Pancreas (tissue), 10 donors: Measurements from ENCODE around the gene TMOD1. TPM values are rescaled to one million over a fixed set of nuclear protein-coding genes. Genes with fewer than 3 reads are reported as not detected.

ENCODE experiments used
- ATAC-seq, 4 donors: fragments of 200-7000 bp; cut with Tn5 transposase; one replicate each; pipeline versions ENCODE4 v1.8.0 to v1.9.1; 2020; ENCODE audit warnings: mild to moderate bottlenecking in 4 of 4, moderate library complexity in 4 of 4
- DNase-seq, 6 donors: peaks; one replicate each; pipeline ENCODE4 v3.0.0-alpha.2; 2020
- FAIRE-seq: peaks from 2 replicates; lab custom pipeline; 2012; peaks lifted over from hg19 to GRCh38; lab: Jason Lieb, UNC
- H3K27ac ChIP-seq, 4 donors: fragments of 200-600 bp; sonication (generic); 1 replicate in 3 of 4; 2 replicates in 1 of 4; pipeline versions ENCODE4 v1.5.0 to v1.8.0; 2020
- H3K27me3 ChIP-seq, 4 donors: fragments of 200-600 bp; one replicate each; pipeline ENCODE4 v1.8.0; 2021
- H3K36me3 ChIP-seq, 3 donors: fragments of 200-600 bp; sonication (generic) in 1 of 3; one replicate each; pipeline versions ENCODE4 v1.5.0 to v1.8.0; 2020 to 2021
- H3K4me1 ChIP-seq, 3 donors: fragments of 200-600 bp; one replicate each; pipeline ENCODE4 v1.8.0; 2021
- H3K4me3 ChIP-seq, 4 donors: fragments of 200-600 bp; sonication (generic) in 2 of 4; one replicate each; pipeline versions ENCODE4 v1.5.0 to v1.8.0; 2020 to 2021
- H3K9me3 ChIP-seq, 4 donors: fragments of 200-600 bp; one replicate each; pipeline ENCODE4 v1.8.0; 2021
- WGBS, 2 donors: extraction: QIAGEN DNeasy Blood & Tissue Kit; methylation state at CpG; one replicate each; pipeline ENCODE4 v1.1.7; 2013; 5-methylcytosine and 5-hydroxymethylcytosine counted together
- intact Hi-C, 3 donors: fragments of 100-400 bp; cut with DNase I; formaldehyde crosslinking; loops; one replicate each; pipeline versions ENCODE4 v1.11.1 to v1.14.2; 2022
- polyA plus RNA-seq, 2 donors: library from polyadenylated mRNA; stranded (reverse); fragments of 200-250 nt; gene quantifications; one replicate each; pipeline ENCODE4 v1.2.3, GENCODE V29; 2013
- total RNA-seq, 6 donors: library from RNA; stranded (reverse); fragmentation: NEBNext Ultra II Directional in 4 of 6; extraction: Animal tissue kit (Norgen Biotek cat#: 25700) in 4 of 6; gene quantifications; one replicate each; pipeline versions ENCODE4 v1.2.1 to v1.2.4, GENCODE V29; 2021 to 2023
- TF ChIP-seq, protein P1 (sequence below), 4 donors: fragments of 200-600 bp; sonication (generic) in 3 of 4; IDR thresholded peaks; one replicate each; pipeline versions ENCODE4 v1.5.0 to v1.8.0; 2021; ENCODE audit warnings: antibody characterized with exemption in 4 of 4
- donor health status: healthy with polysubstance abuse.
- donor health status: DM: no; HTN: no; CAD: no; lungs with moderate emphysema.
- donor health status: DM: no; HTN: no; CAD: no.
- donor health status: control.
- donor health status: control.
- donor health status: Bipolar disorder and iron deficiency.
- donor health status: DM: yes; HTN: yes; CAD: no.
- donor health status: DM: no; HTN: no; CAD: no.
- donor health status: DM: no; HTN: no; CAD: no.
- donor health status: DM: yes; HTN: yes; CAD: no.

The TMOD1 gene
- total and polyA plus RNA-seq, 8 donors = 8.4 to 28.7 (median 12.3) TPM

DNA sequence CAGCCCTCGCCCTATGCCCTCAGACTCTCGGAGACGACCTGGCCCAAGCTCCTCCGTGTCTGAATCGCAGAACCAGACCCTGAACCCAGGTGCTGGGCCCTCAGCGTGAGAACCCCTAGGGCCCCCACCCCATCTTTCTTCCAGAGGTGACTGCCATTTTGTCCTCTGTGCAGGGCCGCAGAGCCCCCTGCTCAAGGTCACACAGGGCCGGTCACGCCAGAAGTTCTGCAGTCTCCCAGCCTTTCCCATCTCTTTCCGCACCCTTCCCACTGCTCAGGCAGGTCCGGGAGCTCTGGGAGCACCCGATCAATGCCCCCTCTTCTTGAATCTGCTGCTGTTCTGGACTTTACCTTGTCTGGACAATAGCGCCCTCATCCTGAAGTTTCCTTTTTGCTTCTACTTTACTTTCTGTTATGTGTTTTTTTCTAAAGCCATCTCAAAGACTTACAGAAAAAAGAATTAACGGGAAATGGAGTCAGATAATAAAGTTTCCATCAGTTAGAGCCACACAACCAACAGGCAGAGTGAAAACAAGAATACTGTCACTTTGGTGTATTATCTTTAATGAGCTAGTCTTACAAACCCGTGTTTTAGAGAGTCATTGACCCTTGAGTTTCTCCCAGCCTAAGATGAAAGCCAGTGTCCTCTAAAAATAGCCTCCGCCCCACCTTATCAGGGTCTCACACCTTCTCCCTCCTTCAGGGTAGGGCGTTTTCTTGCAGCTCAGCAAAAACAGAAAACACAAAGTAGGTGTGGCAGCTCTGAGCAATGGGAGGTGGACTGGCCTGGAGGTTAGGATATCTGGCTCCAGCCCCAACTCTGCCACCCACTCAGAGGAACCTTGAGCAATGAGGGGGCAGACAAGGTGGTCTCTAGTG is 1.8 kb downstream of the TMOD1 start:
- no peak for FAIRE-seq
- TF ChIP-seq, protein P1, sequence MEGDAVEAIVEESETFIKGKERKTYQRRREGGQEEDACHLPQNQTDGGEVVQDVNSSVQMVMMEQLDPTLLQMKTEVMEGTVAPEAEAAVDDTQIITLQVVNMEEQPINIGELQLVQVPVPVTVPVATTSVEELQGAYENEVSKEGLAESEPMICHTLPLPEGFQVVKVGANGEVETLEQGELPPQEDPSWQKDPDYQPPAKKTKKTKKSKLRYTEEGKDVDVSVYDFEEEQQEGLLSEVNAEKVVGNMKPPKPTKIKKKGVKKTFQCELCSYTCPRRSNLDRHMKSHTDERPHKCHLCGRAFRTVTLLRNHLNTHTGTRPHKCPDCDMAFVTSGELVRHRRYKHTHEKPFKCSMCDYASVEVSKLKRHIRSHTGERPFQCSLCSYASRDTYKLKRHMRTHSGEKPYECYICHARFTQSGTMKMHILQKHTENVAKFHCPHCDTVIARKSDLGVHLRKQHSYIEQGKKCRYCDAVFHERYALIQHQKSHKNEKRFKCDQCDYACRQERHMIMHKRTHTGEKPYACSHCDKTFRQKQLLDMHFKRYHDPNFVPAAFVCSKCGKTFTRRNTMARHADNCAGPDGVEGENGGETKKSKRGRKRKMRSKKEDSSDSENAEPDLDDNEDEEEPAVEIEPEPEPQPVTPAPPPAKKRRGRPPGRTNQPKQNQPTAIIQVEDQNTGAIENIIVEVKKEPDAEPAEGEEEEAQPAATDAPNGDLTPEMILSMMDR (IDR thresholded peaks at IDR 0.05) = no peak
- WGBS, 2 donors = 29 to 34% methylated on average over 17 of the region's 17 CpGs
- H3K4me3 ChIP-seq = peak overlapping the region in 3 of 4 donors; percentile 65 to 86 (median 76)
- no peaks in the 10 kb centered on the region for H3K27me3 ChIP-seq
- no peaks in the 10 kb centered on the region for H3K36me3 ChIP-seq
- peak overlapping the region in 2 of 4 donors; percentile 79 to 84 for H3K27ac ChIP-seq
- H3K4me1 ChIP-seq = peaks cover 7 to 22% (median 18%) of the 10 kb centered on the region in 3 donors
- intact Hi-C loops = no loop called here
- DNase-seq = peak in 3 of 6 donors; percentile 25 to 69 (median 36)
- peak in 2 of 4 donors; percentile 2 to 4 for ATAC-seq
- no peaks in the 10 kb centered on the region for H3K9me3 ChIP-seq

DNA sequence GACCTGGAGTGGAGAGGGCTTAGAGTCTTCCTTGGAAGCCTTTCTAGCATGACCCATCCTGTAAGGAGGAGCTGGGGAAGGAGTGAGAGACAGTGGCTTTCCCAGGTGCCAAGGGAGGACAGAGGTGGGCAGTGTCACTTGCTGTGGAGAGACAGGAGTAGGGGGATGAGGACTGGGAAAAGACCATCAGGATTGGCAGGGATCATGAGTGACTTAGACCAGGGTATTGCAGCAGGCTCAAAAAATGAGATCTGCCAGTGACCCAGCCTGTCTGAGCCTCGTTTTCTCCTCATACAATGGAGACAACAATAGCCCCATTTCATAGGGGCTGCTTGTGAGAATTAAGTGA is 2.4 kb downstream of the TMOD1 start:
- DNase-seq (no peak), ATAC-seq (no peak), FAIRE-seq (no peak)
- 82 to 83% methylated on average over 1 of the region's 1 CpG for WGBS, 2 donors
- no peaks in the 10 kb centered on the region for H3K27me3 ChIP-seq
- H3K27ac ChIP-seq = peak overlapping the region in 2 of 4 donors; percentile 55 to 84
- no peaks in the 10 kb centered on the region for H3K36me3 ChIP-seq
- intact Hi-C loops = no loop called here
- H3K4me1 ChIP-seq = peaks cover 7 to 22% (median 18%) of the 10 kb centered on the region in 3 donors
- H3K4me3 ChIP-seq = peak overlapping the region in 1 of 4 donors; percentile 65
- TF ChIP-seq, protein P1 (IDR thresholded peaks at IDR 0.05) = no peak
- no peaks in the 10 kb centered on the region for H3K9me3 ChIP-seq

DNA sequence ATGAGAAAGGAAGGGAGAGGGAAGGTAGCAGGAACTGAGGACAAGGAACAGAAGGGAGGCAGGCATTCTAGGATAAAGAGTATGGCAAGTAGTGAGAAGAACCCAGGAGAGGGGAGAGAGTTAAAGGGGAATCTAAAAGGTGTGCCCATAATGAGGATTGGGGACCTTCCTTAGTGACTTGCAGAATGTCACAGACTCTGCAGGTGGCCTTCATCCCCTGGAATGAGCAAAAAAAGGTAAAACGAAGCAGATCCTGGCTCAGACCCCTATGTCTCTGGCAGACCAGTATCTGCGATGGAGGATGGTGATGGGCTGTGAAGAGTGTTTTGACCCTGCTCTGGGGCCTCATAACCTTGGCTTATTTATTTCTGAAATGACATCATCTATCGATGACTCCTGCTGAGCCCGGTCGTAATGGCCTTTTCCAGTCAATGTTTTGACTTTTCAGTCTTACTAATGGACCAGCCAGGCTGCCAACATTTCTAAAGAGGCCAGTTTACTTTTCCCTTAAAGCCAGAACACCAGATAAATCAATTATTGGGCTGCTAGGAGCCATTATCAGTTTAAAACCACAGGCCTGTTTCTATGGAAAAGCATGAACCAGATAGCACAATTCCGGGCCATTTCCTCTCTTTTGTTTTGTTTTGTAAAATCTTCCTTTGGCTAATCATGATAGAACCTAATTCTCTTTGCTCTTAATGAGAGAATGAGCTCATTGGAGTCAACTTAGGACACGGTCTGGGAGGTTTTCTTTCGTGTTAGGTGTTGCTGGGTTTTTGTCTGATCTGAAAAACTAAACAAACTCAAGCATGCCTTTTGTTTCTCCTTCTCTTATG is 3.1 kb downstream of the TMOD1 start:
- TF ChIP-seq, protein P1 (IDR thresholded peaks at IDR 0.05) = no peak
- peak overlapping the region in 1 of 4 donors; percentile 15 for H3K4me3 ChIP-seq

DNA sequence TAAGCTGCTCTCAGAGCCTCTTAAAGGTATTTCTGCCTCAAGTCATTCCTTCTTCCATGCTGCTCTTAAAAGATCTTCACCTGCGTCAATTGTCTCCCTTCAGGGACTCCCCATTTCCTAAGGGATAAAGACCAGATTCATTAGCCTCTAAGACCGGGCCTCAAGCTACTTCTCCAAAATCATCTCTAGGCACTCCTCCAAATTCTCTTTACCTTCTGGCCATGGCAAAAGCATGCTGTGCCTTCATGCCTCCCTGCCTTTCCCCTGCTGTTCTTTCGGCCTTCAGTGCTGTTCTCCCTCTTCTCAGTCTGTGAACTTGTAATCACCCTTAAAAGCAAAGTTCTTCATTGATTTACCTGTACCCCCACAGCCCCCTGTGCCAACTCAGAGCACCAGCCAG is 4.4 kb downstream of the TMOD1 start:
- intact Hi-C loops = no loop called here
- H3K4me3 ChIP-seq = no peak overlapping the region
- DNase-seq (no peak), ATAC-seq (no peak), FAIRE-seq (no peak)
- no peak overlapping the region for H3K27ac ChIP-seq
- TF ChIP-seq, protein P1 (IDR thresholded peaks at IDR 0.05) = no peak
- 93 to 95% methylated on average over 3 of the region's 3 CpGs for WGBS, 2 donors
- no peaks in the 10 kb centered on the region for H3K9me3 ChIP-seq
- no peaks in the 10 kb centered on the region for H3K36me3 ChIP-seq
- H3K4me1 ChIP-seq = peaks cover 0 to 13% (median 8%) of the 10 kb centered on the region in 3 donors
- H3K27me3 ChIP-seq = no peaks in the 10 kb centered on the region

More for the DNA sequence above, 3.1 kb downstream of the TMOD1 start:
- WGBS, 2 donors = 39 to 40% methylated on average over 8 of the region's 8 CpGs
- peak; percentile 11 to 54 (median 33) for ATAC-seq
- peaks cover 7 to 22% (median 18%) of the 10 kb centered on the region in 3 donors for H3K4me1 ChIP-seq
- intact Hi-C loops = no loop called here
- H3K9me3 ChIP-seq = no peaks in the 10 kb centered on the region
- peak overlapping the region in 3 of 4 donors; percentile 35 to 84 (median 55) for H3K27ac ChIP-seq
- H3K27me3 ChIP-seq = no peaks in the 10 kb centered on the region
- no peak for FAIRE-seq
- H3K36me3 ChIP-seq = no peaks in the 10 kb centered on the region
- DNase-seq = peak in 3 of 6 donors; percentile 35 to 62 (median 46)
